HEK293 (cell line): ENCODE measurements around the gene MAML2.

ENCODE experiments used
- CTCF ChIA-PET: fragments of 350-600 bp; formaldehyde crosslinking; extraction: SDS; loops from one replicate; lab custom pipeline; 2021; ENCODE audit warnings: antibody characterized with exemption; lab: Yijun Ruan, JAX
- POLR2A ChIA-PET: fragments of 300-600 bp; formaldehyde crosslinking; extraction: SDS; loops from one replicate; lab custom pipeline; 2020; ENCODE audit warnings: antibody characterized with exemption, inconsistent platforms; lab: Yijun Ruan, JAX
- H3K27ac ChIP-seq: fragments of 200-500 bp; sonication (Bioruptor generic); 2 replicates; pipeline ENCODE4 v1.5.1; 2014; ENCODE audit warnings: low read depth, low read length, control low read depth, inconsistent platforms; ENCODE audit errors: extremely low read depth
- H3K36me3 ChIP-seq, 2 experiments: fragments of 200-500 bp in 1 of 2; sonication (Bioruptor generic) in 1 of 2; 1 replicate in 1 of 2; 2 replicates in 1 of 2; pipeline ENCODE4 v1.5.1; 2014 to 2017; ENCODE audit warnings: inconsistent platforms in 2 of 2, low read length in 2 of 2; ENCODE audit not compliant: control insufficient read depth in 2 of 2, insufficient read depth in 1 of 2
- H3K4me1 ChIP-seq: fragments of 200-500 bp; sonication (Bioruptor generic); 2 replicates; pipeline ENCODE4 v1.5.1; 2014; ENCODE audit warnings: mild to moderate bottlenecking, low read length, inconsistent platforms; ENCODE audit not compliant: control insufficient read depth, insufficient read depth
- H3K4me3 ChIP-seq: 2 replicates; pipeline ENCODE4 v1.5.1; 2011; ENCODE audit warnings: low read depth, mild to moderate bottlenecking, control low read depth, low read length, moderate library complexity
- H3K9me3 ChIP-seq: fragments of 200-500 bp; sonication (Bioruptor generic); 2 replicates; pipeline ENCODE4 v1.5.1; 2014; ENCODE audit warnings: low read depth, low read length, inconsistent platforms; ENCODE audit not compliant: control insufficient read depth, insufficient read depth
- EGR2 ChIP-seq: fragments of 450-650 bp; formaldehyde crosslinking; IDR thresholded peaks from 2 replicates; pipeline ENCODE4 v1.5.1; 2016; ENCODE audit warnings: low read depth, missing biosample characterization, missing genetic modification characterization
- GFI1B ChIP-seq: fragments of 450-650 bp; formaldehyde crosslinking; IDR thresholded peaks from 2 replicates; pipeline ENCODE4 v1.5.1; 2016; ENCODE audit warnings: missing biosample characterization, missing genetic modification characterization
- GLIS1 ChIP-seq: fragments of 450-650 bp; formaldehyde crosslinking; IDR thresholded peaks from 2 replicates; pipeline ENCODE4 v1.5.1; 2016; ENCODE audit warnings: missing biosample characterization, missing genetic modification characterization
- KLF17 ChIP-seq: fragments of 450-650 bp; formaldehyde crosslinking; IDR thresholded peaks from 2 replicates; pipeline ENCODE4 v1.5.1; 2016; ENCODE audit warnings: missing biosample characterization, missing genetic modification characterization
- KLF9 ChIP-seq: fragments of 450-650 bp; formaldehyde crosslinking; IDR thresholded peaks from 2 replicates; pipeline ENCODE4 v1.5.1; 2016; ENCODE audit warnings: missing biosample characterization, missing genetic modification characterization, low read depth
- PRDM1 ChIP-seq: fragments of 450-650 bp; formaldehyde crosslinking; IDR thresholded peaks from 2 replicates; pipeline ENCODE4; 2016; ENCODE audit warnings: missing biosample characterization, missing genetic modification characterization
- PRDM4 ChIP-seq: fragments of 450-650 bp; formaldehyde crosslinking; IDR thresholded peaks from 2 replicates; pipeline ENCODE4 v1.5.1; 2017; ENCODE audit warnings: missing biosample characterization, missing genetic modification characterization
- REST ChIP-seq: fragments of 450-650 bp; formaldehyde crosslinking; IDR thresholded peaks from 2 replicates; pipeline ENCODE4 v1.5.1; 2016; ENCODE audit warnings: missing biosample characterization, missing genetic modification characterization
- SCRT2 ChIP-seq: fragments of 450-650 bp; formaldehyde crosslinking; IDR thresholded peaks from 2 replicates; pipeline ENCODE4 v1.5.1; 2016; ENCODE audit warnings: missing biosample characterization, missing genetic modification characterization
- SP3 ChIP-seq: fragments of 450-650 bp; formaldehyde crosslinking; IDR thresholded peaks from 2 replicates; pipeline ENCODE4 v1.5.1; 2016; ENCODE audit warnings: missing biosample characterization, missing genetic modification characterization
- TCF7L2 ChIP-seq: IDR thresholded peaks from 2 replicates; pipeline ENCODE4 v1.6.1; 2011; ENCODE audit warnings: low read depth, mild to moderate bottlenecking, inconsistent platforms, low read length, moderate library complexity, borderline replicate concordance
- TSHZ1 ChIP-seq: fragments of 450-650 bp; formaldehyde crosslinking; IDR thresholded peaks from 2 replicates; pipeline ENCODE4 v1.5.1; 2016; ENCODE audit warnings: missing biosample characterization, missing genetic modification characterization, borderline replicate concordance
- ZBTB1 ChIP-seq: fragments of 450-650 bp; formaldehyde crosslinking; IDR thresholded peaks from 2 replicates; pipeline ENCODE4 v1.5.1; 2016; ENCODE audit warnings: missing biosample characterization, missing genetic modification characterization
- ZBTB8A ChIP-seq: fragments of 450-650 bp; formaldehyde crosslinking; IDR thresholded peaks from 2 replicates; pipeline ENCODE4 v1.5.1; 2016; ENCODE audit warnings: missing biosample characterization, missing genetic modification characterization
- ZEB2 ChIP-seq: fragments of 450-650 bp; formaldehyde crosslinking; IDR thresholded peaks from 2 replicates; pipeline ENCODE4 v1.5.1; 2016; ENCODE audit warnings: missing biosample characterization, missing genetic modification characterization
- ZNF140 ChIP-seq: fragments of 450-650 bp; formaldehyde crosslinking; IDR thresholded peaks from 2 replicates; pipeline ENCODE4 v1.5.1; 2016; ENCODE audit warnings: missing biosample characterization, missing genetic modification characterization
- ZNF335 ChIP-seq: fragments of 450-650 bp; formaldehyde crosslinking; conservative IDR thresholded peaks from 2 replicates; pipeline ENCODE4 v1.5.1; 2016; ENCODE audit warnings: missing biosample characterization, missing genetic modification characterization
- ZNF501 ChIP-seq: fragments of 450-650 bp; formaldehyde crosslinking; IDR thresholded peaks from 2 replicates; pipeline ENCODE4 v1.5.1; 2016; ENCODE audit warnings: missing biosample characterization, missing genetic modification characterization
- ZNF530 ChIP-seq: fragments of 450-650 bp; formaldehyde crosslinking; IDR thresholded peaks from 2 replicates; pipeline ENCODE4 v1.5.1; 2016; ENCODE audit warnings: low read depth, missing biosample characterization, missing genetic modification characterization
- ZNF654 ChIP-seq: fragments of 450-650 bp; formaldehyde crosslinking; IDR thresholded peaks from 2 replicates; pipeline ENCODE4 v1.5.1; 2016; ENCODE audit warnings: low read depth, missing biosample characterization, missing genetic modification characterization
- TF ChIP-seq, protein P1 (sequence below): fragments of 450-650 bp; formaldehyde crosslinking; IDR thresholded peaks from 2 replicates; pipeline ENCODE4 v1.5.1; 2016; ENCODE audit warnings: missing biosample characterization, missing genetic modification characterization
- TF ChIP-seq, protein P2 (sequence below): fragments of 450-650 bp; IDR thresholded peaks from 2 replicates; pipeline ENCODE4 v1.5.1; 2018; ENCODE audit warnings: missing biosample characterization, mild to moderate bottlenecking, missing genetic modification characterization

Gene MAML2

GRCh38 chr11:96278039-96278897, 64.7 kb downstream of the MAML2 start:
- Histone ChIP-seq H3K36me3 (no peaks in the 10 kb centered on the region), H3K27ac (0 out of 2 replicates have a peak overlapping the region, but pooled peaks have one; percentile 1), H3K4me1 (peaks cover 9% of the 10 kb centered on the region), H3K4me3 (no peak overlapping the region), H3K9me3 (no peaks in the 10 kb centered on the region)
- CTCF ChIA-PET: interaction anchor here (0.6 kb wide), 2 partner anchors 50 to 65 kb away, joined by 3 read pairs; partner anchors contain the start of gene MAML2
- POLR2A ChIA-PET: no interaction called here
- TF ChIP-seq, protein P1, sequence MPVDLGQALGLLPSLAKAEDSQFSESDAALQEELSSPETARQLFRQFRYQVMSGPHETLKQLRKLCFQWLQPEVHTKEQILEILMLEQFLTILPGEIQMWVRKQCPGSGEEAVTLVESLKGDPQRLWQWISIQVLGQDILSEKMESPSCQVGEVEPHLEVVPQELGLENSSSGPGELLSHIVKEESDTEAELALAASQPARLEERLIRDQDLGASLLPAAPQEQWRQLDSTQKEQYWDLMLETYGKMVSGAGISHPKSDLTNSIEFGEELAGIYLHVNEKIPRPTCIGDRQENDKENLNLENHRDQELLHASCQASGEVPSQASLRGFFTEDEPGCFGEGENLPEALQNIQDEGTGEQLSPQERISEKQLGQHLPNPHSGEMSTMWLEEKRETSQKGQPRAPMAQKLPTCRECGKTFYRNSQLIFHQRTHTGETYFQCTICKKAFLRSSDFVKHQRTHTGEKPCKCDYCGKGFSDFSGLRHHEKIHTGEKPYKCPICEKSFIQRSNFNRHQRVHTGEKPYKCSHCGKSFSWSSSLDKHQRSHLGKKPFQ (tag by site-specific recombination): peak; percentile 69; the same call in 1 of the 2 replicates
- TF ChIP-seq ZNF530 (tag by site-specific recombination) (no peak), ZNF501 (tag by site-specific recombination) (peak; percentile 62; the same call in 1 of the 2 replicates), PRDM1 (tag by site-specific recombination) (0 out of 2 replicates have a peak, but pooled peaks have one; percentile 11), KLF17 (peak; percentile 57), EGR2 (no peak), REST (no peak), KLF9 (no peak), SCRT2 (tag by site-specific recombination) (no peak), ZBTB1 (tag by site-specific recombination) (0 out of 2 replicates have a peak, but pooled peaks have one; percentile 13), GFI1B (tag by site-specific recombination) (0 out of 2 replicates have a peak, but pooled peaks have one; percentile 3), ZBTB8A (tag by site-specific recombination) (peak; percentile 52), ZNF335 (tag by site-specific recombination) (no peak), GLIS1 (peak; percentile 77), ZNF654 (tag by site-specific recombination) (no peak; the same call in 1 of the 2 replicates), ZEB2 (peak; percentile 19; the same call in 1 of the 2 replicates), SP3 (no peak), TSHZ1 (tag by site-specific recombination) (0 out of 2 replicates have a peak, but pooled peaks have one; percentile 25), PRDM4 (tag by site-specific recombination) (peak; percentile 55), TCF7L2 (peak; percentile 54; the same call in 1 of the 2 replicates), ZNF140 (no peak)
- TF ChIP-seq, protein P2, sequence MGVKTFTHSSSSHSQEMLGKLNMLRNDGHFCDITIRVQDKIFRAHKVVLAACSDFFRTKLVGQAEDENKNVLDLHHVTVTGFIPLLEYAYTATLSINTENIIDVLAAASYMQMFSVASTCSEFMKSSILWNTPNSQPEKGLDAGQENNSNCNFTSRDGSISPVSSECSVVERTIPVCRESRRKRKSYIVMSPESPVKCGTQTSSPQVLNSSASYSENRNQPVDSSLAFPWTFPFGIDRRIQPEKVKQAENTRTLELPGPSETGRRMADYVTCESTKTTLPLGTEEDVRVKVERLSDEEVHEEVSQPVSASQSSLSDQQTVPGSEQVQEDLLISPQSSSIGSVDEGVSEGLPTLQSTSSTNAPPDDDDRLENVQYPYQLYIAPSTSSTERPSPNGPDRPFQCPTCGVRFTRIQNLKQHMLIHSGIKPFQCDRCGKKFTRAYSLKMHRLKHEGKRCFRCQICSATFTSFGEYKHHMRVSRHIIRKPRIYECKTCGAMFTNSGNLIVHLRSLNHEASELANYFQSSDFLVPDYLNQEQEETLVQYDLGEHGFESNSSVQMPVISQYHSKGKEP (tag by site-specific recombination): peak; percentile 42; the same call in 1 of the 2 replicates
